Cardiac muscle cell (in vitro differentiated cells and primary cell): ENCODE data around the gene CLDN10. TPM values are rescaled to one million over a fixed set of nuclear protein-coding genes. Genes with fewer than 3 reads are reported as not detected.

ENCODE experiments used
- DNase-seq, 2 donors: peaks; one replicate each; pipeline versions ENCODE4 v3.0.0 to v3.0.0-alpha.2; 2010 to 2017; ENCODE audit warnings: low read depth in 1 of 2, low spot score in 1 of 2
- H3K27ac ChIP-seq: fragments of 200-600 bp; sonication (generic); 2 replicates; pipeline ENCODE4 v1.5.1; 2016
- H3K27me3 ChIP-seq: fragments of 200-600 bp; sonication (generic); 2 replicates; pipeline ENCODE4 v1.6.0; 2016; ENCODE audit warnings: control low read depth
- H3K36me3 ChIP-seq: fragments of 200-600 bp; sonication (generic); 2 replicates; pipeline ENCODE4 v1.5.1; 2016; ENCODE audit warnings: control low read depth
- H3K4me1 ChIP-seq: fragments of 200-600 bp; sonication (generic); 2 replicates; pipeline ENCODE4 v1.8.1; 2017; ENCODE audit warnings: low read depth, mild to moderate bottlenecking, mixed run types
- H3K4me3 ChIP-seq: fragments of 200-600 bp; sonication (generic); 2 replicates; pipeline ENCODE4 v1.5.1; 2016; ENCODE audit warnings: mild to moderate bottlenecking
- H3K9me3 ChIP-seq: fragments of 200-600 bp; sonication (generic); 2 replicates; pipeline ENCODE4 v1.5.1; 2017; ENCODE audit warnings: low read depth, mild to moderate bottlenecking, control low read depth
- CTCF ChIP-seq: IDR thresholded peaks from 2 replicates; pipeline ENCODE4 v1.5.1; 2012; ENCODE audit warnings: low read depth, mild to moderate bottlenecking, low read length
- polyA plus RNA-seq: library from polyadenylated mRNA; unstranded; fragments of >200 nt; fragmentation: Nextera tagmentation; extraction: Ambion mirVana; gene quantifications from 2 replicates; pipeline ENCODE4 v1.2.1, GENCODE V29; 2016
- total RNA-seq: library from RNA; depleted of rRNA; stranded (reverse); fragments of >200 nt; gene quantifications from 2 replicates; pipeline ENCODE4 v1.2.3, GENCODE V29; 2016

The CLDN10 gene
- total and polyA plus RNA-seq, 2 experiments from 2014 or later, result 0.16 to 0.66 TPM

- no peak for TF ChIP-seq CTCF
- H3K4me3 ChIP-seq, result no peak overlapping the region
- H3K27me3 ChIP-seq, result no peaks in the 10 kb centered on the region
- no peaks in the 10 kb centered on the region for H3K4me1 ChIP-seq
- no peak for DNase-seq
- no peak overlapping the region for H3K27ac ChIP-seq
- no peaks in the 10 kb centered on the region for H3K9me3 ChIP-seq
- H3K36me3 ChIP-seq, result peaks cover 34% of the 10 kb centered on the region
These were observed 67.7 kb downstream of the CLDN10 start for GRCh38 chr13:95620030-95620824.

GRCh38 chr13:95620825-95621498 is 68.4 kb downstream of the CLDN10 start:
- H3K4me1 ChIP-seq, result no peaks in the 10 kb centered on the region
- H3K27me3 ChIP-seq, result no peaks in the 10 kb centered on the region
- H3K27ac ChIP-seq, result no peak overlapping the region
- no peak for TF ChIP-seq CTCF
- H3K9me3 ChIP-seq, result no peaks in the 10 kb centered on the region
- no peak for DNase-seq
- H3K4me3 ChIP-seq, result no peak overlapping the region
- H3K36me3 ChIP-seq, result peaks cover 33% of the 10 kb centered on the region

GRCh38 chr13:95623141-95623540 is 70.6 kb downstream of the CLDN10 start:
- DNase-seq, result no peak
- TF ChIP-seq CTCF, result no peak
- peaks cover 32% of the 10 kb centered on the region for H3K36me3 ChIP-seq

GRCh38 chr13:95624020-95624419 is 71.5 kb downstream of the CLDN10 start:
- Histone ChIP-seq H3K36me3 (peaks cover 34% of the 10 kb centered on the region), H3K27me3 (no peaks in the 10 kb centered on the region), H3K4me3 (no peak overlapping the region), H3K9me3 (no peaks in the 10 kb centered on the region), H3K27ac (no peak overlapping the region), H3K4me1 (no peaks in the 10 kb centered on the region)
- peak; percentile 71 to 73 for DNase-seq
- TF ChIP-seq CTCF, result peak; percentile 57

More at GRCh38 chr13:95623141-95623540, 70.6 kb downstream of the CLDN10 start:
- Histone ChIP-seq H3K9me3 (no peaks in the 10 kb centered on the region), H3K27me3 (no peaks in the 10 kb centered on the region), H3K27ac (no peak overlapping the region), H3K4me3 (no peak overlapping the region), H3K4me1 (no peaks in the 10 kb centered on the region)

- no peak for TF ChIP-seq CTCF
- no peaks in the 10 kb centered on the region for H3K4me1 ChIP-seq
- H3K27ac ChIP-seq, result no peak overlapping the region
- H3K36me3 ChIP-seq, result peaks cover 36% of the 10 kb centered on the region
- H3K4me3 ChIP-seq, result no peak overlapping the region
- DNase-seq, result no peak
- H3K9me3 ChIP-seq, result no peaks in the 10 kb centered on the region
- H3K27me3 ChIP-seq, result no peaks in the 10 kb centered on the region
These were observed 74.2 kb downstream of the CLDN10 start for GRCh38 chr13:95626768-95627167.
